GM19467 (cell line): ENCODE results near the gene TRPM8.

Experiments used
- ATAC-seq: cut with Tn5 transposase; IDR thresholded peaks from one replicate; pipeline ENCODE4 v1.9.1; 2021; ENCODE audit warnings: mild to moderate bottlenecking, moderate library complexity; ENCODE audit not compliant: unreplicated experiment

The TRPM8 gene

GRCh38 chr2:233972941-233973575 is 55.9 kb downstream of the TRPM8 start:
- no peak for ATAC-seq

- no peak for ATAC-seq
These were observed 56.6 kb downstream of the TRPM8 start for GRCh38 chr2:233973786-233974185.

GRCh38 chr2:233974530-233975071 is 57.4 kb downstream of the TRPM8 start:
- ATAC-seq, result no peak

GRCh38 chr2:233976087-233976486 is 58.9 kb downstream of the TRPM8 start:
- no peak for ATAC-seq

GRCh38 chr2:233976690-233977294 is 59.6 kb downstream of the TRPM8 start:
- no peak for ATAC-seq

- no peak for ATAC-seq
These were observed 60.2 kb downstream of the TRPM8 start for GRCh38 chr2:233977296-233977837.

GRCh38 chr2:233979748-233980147 is 62.6 kb downstream of the TRPM8 start:
- ATAC-seq, result no peak

- no peak for ATAC-seq
These were observed 63.9 kb downstream of the TRPM8 start for GRCh38 chr2:233980955-233981561.

GRCh38 chr2:233981574-233982420 is 64.6 kb downstream of the TRPM8 start:
- ATAC-seq, result no peak

- ATAC-seq, result no peak
These were observed 65.4 kb downstream of the TRPM8 start for GRCh38 chr2:233982421-233983121.

GRCh38 chr2:233983445-233983844 is 66.3 kb downstream of the TRPM8 start:
- ATAC-seq, result no peak

- no peak for ATAC-seq
These were observed 71.4 kb downstream of the TRPM8 start for GRCh38 chr2:233988581-233988980.

- no peak for ATAC-seq
These were observed 72.2 kb downstream of the TRPM8 start for GRCh38 chr2:233989221-233989858.

GRCh38 chr2:233990261-233990798 is 73.2 kb downstream of the TRPM8 start:
- peak; percentile 58 for ATAC-seq

- ATAC-seq, result no peak
These were observed 74.0 kb downstream of the TRPM8 start for GRCh38 chr2:233991196-233991595.

- ATAC-seq, result no peak
These were observed 75.5 kb downstream of the TRPM8 start for GRCh38 chr2:233992513-233993217.

GRCh38 chr2:233993461-233993860 is 76.3 kb downstream of the TRPM8 start:
- ATAC-seq, result no peak

GRCh38 chr2:233994151-233994550 is 77.0 kb downstream of the TRPM8 start:
- no peak for ATAC-seq

- no peak for ATAC-seq
These were observed 78.8 kb downstream of the TRPM8 start for GRCh38 chr2:233996000-233996399.
